ENCODE data around the gene PKD1.

Gene PKD1

DNA sequence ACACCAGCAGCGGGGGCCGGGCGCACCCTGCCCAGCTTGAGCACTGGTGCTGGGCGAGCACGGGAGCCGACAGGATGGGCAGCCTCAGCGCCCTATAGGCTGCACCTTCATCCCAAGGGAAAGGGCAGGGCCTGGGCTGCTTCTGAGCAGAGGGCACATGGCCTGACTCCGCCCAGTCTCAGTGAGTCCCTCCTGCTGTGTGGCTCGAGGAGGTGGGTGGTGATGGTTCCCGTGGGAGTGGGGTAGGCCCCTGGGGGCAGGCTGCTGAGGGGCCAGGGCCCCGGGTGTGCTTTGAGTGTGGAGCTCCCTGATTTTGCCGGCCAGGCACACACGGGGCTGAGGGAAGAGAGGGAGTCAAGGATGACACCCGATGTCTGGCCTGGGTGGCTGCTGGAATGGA is 50.0 kb downstream of the PKD1 start:
- DNase-seq, result no peak

DNA sequence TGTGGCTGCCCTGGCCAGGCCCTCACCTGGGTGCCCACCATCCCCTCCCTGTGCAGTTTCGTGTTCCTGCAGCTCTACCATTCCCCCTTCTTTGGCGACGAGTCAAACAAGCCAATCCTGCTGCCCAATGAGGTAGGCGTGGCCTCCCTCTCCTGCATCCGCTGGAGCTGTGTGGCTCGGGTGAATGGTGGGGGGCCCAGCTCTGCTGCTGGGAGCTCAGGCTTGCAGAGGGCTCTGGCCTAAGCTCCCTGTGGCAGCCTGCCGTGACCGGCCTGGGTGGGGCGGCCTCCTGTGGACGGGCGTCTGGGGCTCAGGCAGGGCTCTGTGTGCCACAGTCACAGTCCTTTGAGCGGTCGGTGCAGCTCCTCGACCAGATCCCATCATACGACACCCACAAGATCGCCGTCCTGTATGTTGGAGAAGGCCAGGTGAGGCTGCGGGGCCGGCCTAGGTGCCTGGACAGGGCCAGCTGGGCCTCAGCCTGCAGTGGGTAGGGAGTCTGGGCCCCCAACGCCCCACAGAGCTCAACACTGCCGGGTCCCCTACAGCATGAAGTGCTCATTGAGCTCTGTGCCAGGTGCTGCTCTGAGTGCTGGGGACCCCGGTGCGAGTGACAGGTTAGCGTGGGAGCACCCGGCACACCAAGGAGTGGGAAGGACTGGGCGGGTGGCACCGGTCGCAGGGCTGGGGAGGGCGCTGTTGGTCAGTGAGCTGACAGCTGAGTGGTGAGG is 50.6 kb downstream of the PKD1 start:
- no peak for DNase-seq

DNA sequence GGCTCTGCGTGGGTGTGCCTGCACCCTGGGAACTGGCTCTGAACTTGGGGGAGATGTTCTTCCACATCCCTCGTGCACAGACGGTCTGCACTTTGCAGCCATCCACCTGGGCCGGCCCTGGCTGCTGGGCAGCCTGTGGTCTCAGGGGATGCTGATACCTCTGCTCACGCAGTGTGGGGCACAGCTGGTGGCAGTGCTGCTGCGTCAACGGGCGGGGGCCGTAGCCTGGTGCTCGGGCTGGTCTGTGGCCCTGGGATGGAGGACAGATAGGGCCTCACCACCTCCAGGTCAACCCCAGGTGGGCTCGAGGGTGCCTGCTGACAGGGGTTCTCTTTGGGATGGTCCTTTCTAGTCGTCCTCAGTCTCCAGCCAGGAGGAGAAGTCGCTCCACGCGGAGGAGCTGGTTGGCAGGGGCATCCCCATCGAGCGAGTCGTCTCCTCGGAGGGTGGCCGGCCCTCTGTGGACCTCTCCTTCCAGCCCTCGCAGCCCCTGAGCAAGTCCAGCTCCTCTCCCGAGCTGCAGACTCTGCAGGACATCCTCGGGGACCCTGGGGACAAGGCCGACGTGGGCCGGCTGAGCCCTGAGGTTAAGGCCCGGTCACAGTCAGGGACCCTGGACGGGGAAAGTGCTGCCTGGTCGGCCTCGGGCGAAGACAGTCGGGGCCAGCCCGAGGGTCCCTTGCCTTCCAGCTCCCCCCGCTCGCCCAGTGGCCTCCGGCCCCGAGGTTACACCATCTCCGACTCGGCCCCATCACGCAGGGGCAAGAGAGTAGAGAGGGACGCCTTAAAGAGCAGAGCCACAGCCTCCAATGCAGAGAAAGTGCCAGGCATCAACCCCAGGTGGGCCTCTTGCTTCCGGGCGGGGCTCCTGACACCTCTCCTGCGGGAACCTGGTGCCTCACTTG is 51.6 kb downstream of the PKD1 start:
- no peak for DNase-seq

DNA sequence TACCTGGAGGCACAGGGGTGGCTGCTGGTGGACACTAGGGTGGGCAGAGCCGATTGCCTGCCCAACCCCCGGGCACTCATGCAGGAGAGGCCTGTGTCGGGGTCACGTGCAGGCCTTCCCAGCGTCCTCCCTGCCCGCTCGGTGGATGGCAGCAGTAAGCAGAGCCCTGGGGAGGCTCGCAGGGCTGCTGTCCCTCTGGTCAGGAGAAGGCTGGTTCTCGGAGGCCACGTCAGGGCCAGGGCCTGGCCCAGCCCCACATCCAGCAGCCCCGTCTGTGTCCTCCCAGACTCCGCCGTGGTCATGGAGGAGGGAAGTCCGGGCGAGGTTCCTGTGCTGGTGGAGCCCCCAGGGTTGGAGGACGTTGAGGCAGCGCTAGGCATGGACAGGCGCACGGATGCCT is 52.3 kb downstream of the PKD1 start:
- DNase-seq, result no peak

DNA sequence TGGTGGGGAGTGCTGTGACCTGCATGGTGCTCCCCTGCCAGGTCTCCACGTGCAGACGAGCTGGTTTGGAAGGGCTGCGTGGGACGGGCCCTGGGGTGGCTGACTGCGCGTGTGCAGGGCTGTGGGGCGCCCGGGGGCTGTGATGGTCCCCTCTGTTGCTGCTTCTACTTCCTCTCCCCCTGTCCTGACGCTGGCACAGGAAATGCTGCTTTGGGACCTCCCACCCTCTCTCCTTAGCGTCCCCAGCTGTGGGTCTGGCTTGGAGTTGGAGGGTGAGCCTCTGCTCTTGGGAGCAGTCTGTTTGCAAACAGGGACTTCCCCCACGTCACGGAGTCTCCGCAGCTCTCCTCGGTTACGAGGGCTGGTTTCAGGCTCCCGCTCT is 52.7 kb downstream of the PKD1 start:
- no peak for DNase-seq

DNA sequence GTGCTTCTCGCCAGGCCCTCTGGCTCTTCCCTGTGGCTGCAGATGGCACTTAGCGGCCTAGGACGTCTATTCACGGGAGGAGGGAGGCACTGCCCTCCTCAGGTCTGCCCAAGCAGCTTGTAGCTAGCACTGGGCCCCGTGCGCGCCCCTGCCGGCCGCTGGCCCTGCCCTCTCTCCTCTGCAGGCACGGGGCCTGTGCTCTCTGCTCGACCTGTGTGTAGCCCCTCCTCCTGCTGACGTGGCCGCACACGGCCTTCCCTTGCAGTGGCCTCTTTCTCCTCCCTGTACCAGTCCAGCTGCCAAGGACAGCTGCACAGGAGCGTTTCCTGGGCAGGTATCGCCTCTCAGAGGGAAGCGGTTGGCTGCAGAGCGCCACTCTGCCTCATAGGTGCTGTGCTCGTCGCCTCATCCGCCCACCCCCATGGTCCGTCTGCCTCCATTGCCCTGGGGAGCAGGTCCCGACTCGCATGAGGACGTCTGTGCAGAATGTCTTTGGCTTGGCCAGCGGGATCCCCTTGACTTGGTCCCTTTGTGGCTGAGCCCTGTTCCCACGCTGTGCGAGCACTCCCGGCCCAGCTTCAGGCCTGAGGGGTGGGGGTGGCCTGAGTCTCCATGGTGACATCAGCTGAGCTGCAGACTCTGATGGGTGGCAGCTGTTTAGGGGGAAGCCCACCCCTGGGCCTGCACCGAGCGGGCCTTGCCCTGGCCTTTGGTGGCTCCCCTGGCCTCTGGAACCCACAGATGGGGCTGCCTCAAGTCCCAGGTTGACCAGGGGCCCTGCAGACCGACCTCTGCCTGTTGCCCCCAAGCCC is 53.3 kb downstream of the PKD1 start:
- DNase-seq, result no peak

DNA sequence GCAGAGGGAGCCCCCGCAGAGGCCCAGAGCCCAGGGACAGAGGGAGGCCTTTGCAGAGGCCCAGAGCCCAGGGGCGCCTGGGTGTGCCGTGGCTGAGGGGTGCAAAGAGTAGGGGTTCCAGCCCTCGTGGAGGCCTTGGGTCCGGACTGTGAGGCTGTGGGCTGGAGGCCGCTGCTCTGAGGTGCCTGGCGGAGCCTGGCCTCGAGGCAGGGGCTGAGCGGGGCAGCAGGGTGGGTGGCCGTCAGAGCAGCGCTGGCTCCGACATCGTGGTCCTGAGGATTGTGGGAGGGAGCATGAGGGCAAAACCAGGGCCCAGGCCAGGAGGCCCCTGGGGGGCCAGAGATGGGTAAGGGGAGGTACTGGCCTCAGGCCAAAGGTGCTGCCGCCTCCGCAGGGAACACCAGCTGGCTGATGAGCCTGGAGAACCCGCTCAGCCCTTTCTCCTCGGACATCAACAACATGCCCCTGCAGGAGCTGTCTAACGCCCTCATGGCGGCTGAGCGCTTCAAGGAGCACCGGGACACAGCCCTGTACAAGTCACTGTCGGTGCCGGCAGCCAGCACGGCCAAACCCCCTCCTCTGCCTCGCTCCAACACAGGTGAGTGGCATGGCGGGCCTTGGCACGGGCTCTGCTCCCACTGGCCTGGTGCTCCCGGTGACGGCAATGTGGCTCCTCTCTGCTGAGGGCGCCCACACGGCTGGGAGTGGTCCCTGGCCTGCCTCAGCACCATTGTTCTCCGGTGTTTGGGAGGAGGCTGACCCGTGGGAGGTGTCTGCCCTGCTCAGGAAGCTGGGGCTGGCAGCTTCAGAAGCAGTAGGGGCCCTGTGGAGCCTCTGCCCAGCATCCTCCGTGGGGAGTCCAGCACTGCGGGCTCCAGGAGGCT is 54.3 kb downstream of the PKD1 start:
- DNase-seq, result no peak

DNA sequence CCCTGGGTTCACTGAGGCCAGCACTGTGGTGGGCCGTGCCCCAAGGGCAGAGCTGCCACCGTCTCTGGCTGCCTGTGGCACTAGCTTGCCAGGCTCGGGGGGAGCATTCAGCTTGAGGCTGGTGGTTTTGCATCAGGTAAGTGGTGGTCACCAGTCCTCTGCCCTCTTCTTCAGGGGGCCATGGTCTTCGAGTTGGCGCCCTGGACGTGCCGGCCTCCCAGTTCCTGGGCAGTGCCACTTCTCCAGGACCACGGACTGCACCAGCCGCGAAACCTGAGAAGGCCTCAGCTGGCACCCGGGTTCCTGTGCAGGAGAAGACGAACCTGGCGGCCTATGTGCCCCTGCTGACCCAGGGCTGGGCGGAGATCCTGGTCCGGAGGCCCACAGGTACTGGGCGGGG is 55.7 kb downstream of the PKD1 start:
- no peak for DNase-seq

DNA sequence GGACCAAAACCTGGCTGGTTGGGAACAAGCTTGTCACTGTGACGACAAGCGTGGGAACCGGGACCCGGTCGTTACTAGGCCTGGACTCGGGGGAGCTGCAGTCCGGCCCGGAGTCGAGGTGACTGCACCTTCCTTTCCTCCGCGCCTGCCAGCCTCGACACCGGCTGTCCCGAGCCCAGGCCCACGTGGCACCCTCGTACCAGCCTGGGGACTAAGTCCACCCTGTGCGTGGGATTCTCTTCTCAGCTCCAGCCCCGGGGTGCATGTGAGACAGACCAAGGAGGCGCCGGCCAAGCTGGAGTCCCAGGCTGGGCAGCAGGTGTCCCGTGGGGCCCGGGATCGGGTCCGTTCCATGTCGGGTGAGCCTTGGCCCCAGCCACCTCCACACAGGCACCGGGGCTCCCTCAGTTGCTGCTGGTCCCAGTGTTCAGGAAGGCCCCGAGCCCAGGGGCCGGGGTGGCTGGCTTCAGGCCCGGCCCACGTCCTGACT is 56.3 kb downstream of the PKD1 start:
- DNase-seq, result no peak

DNA sequence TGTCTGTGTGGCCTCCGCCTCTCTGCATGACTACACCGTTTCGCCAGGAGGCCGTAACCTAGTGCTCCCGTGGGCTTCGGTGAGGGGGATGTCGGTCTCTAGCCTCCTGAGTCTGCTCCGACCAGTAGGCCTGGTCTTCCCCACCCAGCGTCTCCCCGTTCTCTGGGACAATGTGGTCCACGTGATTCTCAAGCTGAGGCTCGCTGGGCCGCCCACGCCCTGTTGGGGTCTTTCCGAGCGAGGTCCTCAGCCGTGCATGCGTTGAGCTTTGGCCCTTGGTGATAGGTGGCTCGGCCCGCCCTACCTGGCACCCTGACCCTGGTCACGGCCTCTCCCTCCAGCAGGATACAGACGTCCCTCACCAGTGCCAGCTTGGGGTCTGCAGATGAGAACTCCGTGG is 57.0 kb downstream of the PKD1 start:
- DNase-seq, result no peak

DNA sequence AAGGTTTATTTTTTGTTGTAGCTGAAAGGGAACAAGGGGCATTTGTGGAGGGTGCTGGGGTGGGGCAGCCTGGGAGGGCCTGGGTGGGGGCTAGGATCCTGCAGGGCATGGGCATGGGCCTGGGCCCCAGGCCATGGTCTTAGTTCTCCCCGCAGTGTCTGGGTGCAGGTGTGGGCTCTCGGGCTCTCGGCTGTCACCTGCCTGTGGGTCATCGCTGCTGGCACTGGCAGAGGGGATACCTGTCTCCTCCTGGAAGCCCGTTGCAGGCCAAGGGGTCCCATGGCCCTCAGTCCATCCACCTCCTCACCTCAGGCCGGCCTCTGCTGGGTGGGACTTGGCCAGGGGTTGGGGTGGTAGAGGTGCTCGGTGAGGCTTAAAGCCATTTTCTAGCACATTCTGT is 57.6 kb downstream of the PKD1 start:
- no peak for DNase-seq

DNA sequence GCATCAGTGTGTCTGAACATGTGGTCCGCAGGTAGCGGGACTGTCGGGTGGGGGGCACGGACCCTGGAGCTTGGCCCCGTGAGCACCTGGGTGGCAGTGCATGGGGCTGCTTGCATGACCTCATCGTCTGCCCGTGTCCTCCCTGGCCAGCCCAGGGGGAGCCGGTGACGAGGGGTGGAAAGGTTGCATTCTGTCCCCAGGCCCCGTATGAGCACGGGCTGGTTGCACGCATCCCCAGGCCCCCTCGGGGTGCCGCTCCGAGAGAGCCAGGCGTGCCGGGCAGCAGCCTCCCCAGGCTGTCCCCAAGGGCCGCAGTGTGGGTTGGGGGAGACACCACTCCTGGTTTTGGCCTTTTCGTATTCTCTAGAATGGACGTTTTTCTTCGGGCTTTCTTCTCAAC is 58.0 kb downstream of the PKD1 start:
- DNase-seq, result no peak

DNA sequence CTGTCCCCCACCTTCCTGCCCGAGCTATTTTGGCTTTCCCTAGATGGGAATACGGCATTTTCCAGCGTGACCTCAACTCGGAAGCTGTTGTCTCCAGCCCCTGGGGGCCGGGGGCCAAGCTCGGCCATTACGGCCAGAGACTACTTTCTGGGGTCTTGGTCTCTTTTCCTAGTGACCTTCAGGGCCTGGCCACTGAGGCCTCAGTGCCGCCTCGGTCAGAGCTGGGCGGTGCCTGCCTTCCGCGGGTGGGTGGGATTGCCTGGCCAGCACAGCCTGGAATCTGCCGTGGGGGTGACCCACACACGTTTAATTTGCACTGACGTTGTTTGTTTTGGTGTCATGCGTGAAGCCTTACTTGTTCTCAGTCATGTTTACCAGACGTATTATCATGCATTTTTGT is 58.7 kb downstream of the PKD1 start:
- no peak for DNase-seq

DNA sequence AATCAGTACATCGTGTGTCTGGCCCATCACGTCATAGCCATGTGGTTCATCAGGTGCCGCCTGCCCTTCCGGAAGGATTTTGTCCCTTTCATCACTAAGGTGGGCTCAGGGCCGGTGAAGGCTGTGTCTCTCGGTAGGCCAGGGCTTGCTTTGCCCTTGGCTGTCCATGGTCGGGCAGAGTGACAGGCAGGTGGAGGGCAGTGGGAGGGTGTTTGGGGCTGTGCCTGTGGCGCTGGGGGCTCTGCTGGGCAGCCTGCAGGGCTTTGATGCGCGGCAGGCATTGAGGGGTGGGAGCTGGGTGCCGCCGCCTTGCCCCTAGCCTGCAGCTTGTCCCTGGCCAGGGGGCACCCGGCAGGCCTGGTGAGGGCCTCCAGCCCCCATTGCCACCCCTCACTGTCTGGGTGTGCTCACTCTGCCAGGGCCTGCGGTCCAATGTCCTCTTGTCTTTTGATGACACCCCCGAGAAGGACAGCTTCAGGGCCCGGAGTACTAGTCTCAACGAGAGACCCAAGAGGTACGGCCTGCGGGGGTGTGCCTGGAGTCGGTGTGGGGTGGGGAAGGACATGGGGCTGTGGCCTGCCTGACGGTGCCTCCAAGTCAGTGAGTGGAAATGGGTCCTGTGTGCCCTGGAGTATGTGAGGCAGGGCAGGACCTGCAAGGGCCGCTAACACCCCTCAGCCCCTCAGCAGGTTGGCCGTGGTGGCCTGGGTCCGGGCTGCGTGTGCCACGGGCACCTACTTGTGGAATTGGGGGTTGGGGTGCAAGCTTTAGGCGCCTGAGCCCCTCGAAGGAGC is 59.4 kb downstream of the PKD1 start:
- no peak for DNase-seq

DNA sequence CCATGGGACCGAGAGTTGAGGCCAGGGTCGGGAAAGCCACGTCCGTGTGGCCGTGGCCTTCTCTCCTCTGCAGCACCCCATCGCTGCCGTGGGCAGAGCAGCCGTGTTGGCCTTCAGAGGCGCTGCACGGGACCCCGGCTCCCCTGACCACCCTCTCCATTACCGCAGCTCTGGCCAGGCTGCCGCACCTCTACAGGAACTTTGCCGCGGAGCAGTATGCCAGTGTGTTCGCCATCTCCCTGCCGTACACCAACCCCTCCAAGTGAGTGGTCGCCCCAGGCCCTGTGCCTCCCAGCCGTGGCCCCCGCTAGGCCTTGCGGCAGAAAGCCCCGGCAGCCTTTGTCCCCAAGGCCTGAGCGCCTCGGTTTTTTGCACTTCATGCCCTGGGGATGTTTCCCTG is 60.1 kb downstream of the PKD1 start:
- DNase-seq, result no peak

DNA sequence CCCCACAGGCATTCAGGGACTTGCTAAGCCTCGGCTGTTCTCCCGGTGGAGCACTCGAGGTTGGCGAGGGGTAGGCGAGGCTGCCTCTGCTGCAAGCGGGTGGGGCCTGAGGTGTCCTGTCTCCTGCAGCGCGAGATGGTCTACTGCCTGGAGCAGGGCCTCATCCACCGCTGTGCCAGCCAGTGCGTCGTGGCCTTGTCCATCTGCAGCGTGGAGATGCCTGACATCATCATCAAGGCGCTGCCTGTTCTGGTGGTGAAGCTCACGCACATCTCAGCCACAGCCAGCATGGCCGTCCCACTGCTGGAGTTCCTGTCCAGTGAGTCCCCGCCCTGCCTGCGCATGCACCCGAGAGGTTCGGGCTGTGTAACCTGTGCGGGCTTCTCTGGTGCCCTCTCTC is 61.6 kb downstream of the PKD1 start:
- DNase-seq, result no peak

DNA sequence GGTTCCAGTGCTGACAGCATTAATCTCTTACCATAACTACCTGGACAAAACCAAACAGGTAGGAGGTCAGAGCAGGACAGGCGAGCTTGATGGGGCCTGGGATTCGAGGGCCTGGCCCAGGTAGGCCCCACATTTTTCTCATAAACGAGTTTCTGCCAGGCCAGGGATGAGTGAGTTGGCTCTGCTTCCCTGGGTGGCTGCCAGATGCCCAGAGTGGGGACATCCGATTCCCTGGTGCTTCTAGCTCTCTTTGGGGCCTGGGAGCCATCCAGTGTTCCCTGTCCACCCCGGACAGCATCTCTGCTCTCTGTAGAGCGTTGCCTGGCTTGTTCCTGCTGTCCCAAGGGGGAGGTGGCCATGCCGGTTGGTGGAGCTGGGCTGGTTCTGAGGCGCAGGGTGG is 62.8 kb downstream of the PKD1 start:
- no peak for DNase-seq

DNA sequence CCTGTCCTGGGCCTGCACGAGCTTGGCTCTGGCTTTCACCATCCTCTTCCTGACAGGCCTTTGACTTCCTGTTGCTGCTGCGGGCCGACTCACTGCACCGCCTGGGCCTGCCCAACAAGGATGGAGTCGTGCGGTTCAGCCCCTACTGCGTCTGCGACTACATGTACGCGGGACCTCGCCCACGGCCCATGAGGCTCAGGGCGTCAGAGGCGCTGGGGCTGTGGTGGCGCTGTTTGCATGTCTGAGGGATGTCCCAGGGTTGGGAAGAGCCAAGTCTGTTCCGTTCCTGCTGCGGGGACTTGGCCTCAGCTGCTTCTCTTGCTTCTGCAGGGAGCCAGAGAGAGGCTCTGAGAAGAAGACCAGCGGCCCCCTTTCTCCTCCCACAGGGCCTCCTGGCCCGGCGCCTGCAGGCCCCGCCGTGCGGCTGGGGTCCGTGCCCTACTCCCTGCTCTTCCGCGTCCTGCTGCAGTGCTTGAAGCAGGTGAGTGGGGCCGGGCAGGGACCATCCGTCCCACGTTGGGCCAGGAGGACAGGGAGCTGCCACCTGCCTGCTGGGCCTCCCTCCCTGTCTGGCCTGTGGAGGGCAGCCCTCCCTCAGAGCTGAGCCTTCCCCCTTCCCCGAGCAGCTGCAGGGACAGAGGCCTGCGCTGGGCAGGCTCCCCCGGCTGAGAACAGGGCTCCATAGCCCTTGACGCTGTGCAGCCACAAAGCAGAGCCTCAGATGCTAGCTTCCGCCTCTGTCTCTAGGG is 64.1 kb downstream of the PKD1 start:
- DNase-seq, result no peak

DNA sequence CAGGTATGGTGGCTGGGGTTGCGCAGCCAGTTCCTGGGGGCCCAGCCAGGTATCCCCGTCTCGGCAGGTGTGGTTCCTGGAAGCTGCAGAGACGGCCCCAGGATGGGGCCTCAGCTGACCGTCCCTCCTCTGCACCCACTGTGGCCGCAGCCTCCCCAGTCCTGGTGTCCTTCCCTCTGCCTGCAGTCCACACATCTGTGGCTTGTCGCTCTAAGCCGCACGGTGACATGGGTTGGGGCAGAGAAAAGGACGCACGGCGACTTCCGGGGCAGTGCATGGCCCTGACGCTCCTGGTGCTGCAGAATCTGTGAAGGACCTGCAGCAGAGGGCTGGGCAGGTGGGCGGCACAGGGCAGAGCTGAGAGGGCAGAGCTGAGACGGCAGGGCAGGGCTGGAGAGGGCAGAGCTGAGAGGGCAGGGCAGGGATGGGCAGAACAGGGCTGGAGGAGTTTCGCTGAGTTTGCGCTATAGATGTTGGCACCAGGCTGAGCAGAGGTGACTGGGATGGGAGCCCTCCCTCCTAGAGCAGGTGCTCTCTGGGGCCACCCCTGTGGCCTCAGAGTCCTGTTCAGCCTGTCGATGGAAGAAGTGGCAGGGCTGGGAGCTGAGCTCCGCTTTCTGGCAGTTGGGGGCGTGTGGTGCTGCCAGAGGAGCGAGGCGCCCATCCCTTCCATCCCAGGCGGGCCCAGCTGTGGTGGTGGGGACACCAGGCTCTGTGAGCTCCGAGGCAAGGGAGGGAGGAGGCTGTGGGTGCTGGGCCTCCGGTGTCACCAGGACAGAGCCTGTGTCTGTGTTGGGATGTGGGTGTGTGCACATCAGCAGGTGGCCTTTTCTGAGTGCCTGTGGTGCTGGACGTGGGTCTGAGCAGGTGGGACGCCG is 64.9 kb downstream of the PKD1 start:
- no peak for DNase-seq

DNA sequence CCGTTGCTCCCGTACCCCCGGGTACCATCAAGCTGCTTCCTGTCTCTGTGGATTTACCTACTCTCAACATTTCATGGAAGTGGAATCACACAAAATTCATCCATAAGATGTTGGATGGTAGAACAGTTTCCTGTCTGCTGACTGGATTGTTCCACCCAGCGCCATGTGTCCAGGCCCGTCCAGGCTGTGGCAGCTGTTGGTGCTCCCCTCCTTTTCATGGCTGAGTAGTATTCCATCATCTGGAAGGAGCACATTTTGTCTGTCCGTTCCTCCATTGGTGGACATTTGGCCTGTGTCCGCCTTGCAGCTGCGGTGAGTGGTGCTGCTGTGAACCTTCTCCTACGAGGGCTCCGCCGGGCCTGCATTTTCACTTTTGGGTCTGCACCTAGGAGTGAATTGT is 69.6 kb downstream of the PKD1 start:
- no peak for DNase-seq

Measured in HCEC 1CT (cell line).